LNCAP (cell line): Measurements from ENCODE around the gene BLM.

ENCODE experiments used
- CTCF ChIP-seq: fragments of 450-650 bp; IDR thresholded peaks from 2 replicates; pipeline ENCODE4 v1.5.1; 2017; ENCODE audit warnings: mild to moderate bottlenecking

Gene BLM

GRCh38 chr15:90765966-90766365 is 48.8 kb downstream of the BLM start:
- TF ChIP-seq CTCF = no peak

GRCh38 chr15:90769375-90769774 is 52.2 kb downstream of the BLM start:
- TF ChIP-seq CTCF = no peak

DNA sequence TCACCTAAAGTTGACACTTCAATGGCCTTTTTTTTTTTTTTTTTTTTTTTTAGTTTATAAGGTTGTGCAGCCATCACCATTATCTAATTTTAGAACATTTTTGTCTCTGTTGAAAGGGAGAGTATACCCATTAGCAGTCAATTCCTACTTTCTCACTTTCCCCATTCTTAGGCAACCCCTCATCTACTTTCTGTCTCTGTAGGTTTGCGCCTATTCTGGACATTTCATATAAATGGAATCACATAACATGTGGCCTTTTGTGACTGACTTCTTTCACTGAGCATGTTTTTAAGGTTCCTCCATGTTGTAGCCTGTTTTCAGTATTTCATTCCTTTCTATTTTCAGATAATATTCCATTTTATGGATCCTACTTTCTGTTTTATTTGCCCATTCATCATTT is 56.3 kb downstream of the BLM start:
- no peak for TF ChIP-seq CTCF

DNA sequence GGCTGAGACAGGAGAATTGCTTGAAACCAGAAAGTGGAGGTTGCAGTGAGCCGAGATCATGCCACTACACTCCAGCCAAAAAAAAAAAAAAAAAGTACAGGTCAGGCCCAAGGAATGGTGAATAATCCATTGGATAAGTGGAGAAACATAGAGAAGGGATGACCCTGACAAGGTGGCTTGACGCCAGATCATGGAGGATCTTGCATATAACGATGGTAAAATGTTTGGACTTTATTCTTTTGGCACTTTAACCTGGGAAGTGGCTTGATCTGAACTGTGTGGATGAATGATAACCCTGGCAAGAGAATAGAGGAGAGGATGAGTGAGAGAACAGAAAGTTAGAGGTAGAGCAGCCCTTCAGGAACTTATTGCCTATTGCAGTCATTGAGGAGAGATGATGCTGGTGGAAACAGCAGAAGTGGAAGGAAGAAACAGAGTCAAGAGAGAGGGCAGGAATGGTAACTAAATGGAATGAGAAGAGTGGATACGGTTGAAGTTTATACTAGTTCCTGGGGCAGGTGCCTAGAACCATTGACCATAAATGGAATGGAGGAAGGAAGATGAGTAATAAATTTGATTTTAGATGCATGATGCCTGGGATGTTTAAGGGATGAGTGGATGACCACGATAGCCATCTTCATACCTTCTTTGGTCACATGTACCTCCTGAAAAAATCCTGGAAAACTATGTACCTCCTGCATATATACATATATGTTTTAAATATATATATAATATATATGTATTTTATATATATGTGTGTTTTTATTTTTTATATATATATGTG is 57.8 kb downstream of the BLM start:
- TF ChIP-seq CTCF = no peak

DNA sequence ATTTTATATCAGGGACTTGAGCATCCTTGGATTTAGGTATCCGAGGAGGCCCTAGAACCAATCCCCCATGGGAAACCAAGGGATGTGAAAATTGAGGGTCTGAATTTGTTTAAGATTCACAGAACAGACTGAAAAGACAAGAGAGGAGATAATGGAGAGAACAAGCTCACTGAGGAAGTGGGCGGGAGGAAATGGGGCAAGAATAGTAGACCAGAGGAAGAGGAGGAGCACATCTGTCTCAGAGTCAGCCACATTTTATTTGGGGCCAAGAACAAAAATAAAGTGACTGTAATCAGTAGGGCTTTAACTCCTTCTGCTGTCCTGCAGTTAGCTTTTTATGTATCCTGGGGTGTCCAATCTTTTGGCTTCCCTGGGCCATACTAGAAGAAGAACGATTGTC is 63.8 kb downstream of the BLM start:
- no peak for TF ChIP-seq CTCF

GRCh38 chr15:90782442-90782841 is 65.3 kb downstream of the BLM start:
- no peak for TF ChIP-seq CTCF

GRCh38 chr15:90787881-90788280 is 70.7 kb downstream of the BLM start:
- no peak for TF ChIP-seq CTCF

DNA sequence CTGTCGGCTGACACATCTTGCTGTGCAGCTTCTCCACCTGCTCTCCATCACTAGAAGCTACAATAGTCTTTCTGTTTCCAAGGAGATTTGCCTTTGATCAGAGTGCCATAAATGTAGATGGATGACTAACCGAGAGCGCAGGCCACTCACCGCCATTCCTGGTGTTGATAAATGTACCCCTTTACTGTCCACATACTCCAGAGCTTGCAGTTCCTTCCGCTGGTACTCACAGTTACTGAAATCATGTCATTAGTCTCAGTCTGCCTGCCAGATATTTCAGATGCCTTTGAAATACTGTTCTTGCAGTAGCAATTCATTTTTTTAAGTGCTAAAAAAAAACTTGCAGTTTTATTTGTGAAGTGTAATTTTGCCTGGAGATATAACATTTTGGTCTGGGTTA is 72.3 kb downstream of the BLM start:
- TF ChIP-seq CTCF = no peak
